ENCODE measurements around the gene LDB3.

DNA sequence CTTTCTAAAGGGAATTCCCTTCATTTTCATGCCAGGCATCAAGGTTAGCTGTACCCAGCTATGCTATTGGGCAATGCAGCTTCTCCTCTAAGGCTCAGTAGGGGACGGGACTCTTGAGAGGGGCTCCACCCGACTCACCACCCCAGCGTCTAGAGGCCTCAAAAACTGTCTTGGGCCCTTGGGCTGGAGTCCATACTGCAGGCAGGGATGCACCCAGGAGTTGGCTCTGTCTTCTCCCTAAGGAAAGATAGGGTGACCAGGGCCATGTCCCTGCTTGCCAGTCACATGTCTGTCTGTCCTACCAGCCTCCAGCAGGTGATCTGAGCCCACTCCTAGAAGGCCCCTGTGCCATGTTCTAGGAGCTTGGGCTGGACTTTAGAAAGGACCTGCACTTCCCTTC, 12.7 kb upstream of the LDB3 start:
- TF ChIP-seq, protein P1, sequence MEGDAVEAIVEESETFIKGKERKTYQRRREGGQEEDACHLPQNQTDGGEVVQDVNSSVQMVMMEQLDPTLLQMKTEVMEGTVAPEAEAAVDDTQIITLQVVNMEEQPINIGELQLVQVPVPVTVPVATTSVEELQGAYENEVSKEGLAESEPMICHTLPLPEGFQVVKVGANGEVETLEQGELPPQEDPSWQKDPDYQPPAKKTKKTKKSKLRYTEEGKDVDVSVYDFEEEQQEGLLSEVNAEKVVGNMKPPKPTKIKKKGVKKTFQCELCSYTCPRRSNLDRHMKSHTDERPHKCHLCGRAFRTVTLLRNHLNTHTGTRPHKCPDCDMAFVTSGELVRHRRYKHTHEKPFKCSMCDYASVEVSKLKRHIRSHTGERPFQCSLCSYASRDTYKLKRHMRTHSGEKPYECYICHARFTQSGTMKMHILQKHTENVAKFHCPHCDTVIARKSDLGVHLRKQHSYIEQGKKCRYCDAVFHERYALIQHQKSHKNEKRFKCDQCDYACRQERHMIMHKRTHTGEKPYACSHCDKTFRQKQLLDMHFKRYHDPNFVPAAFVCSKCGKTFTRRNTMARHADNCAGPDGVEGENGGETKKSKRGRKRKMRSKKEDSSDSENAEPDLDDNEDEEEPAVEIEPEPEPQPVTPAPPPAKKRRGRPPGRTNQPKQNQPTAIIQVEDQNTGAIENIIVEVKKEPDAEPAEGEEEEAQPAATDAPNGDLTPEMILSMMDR (IDR thresholded peaks at IDR 0.05) = no peak
- TF ChIP-seq POLR2AphosphoS5 (IDR thresholded peaks at IDR 0.05) (no peak), EP300 (IDR thresholded peaks at IDR 0.05) (no peak), POLR2A (IDR thresholded peaks at IDR 0.05) (no peak)
